NCI-H1092 treated with DMSO at 0.1 percent for 48 hours (cell line): ENCODE measurements around the gene CRMP1.

Experiments used
- DNase-seq: peaks from one replicate; lab custom pipeline; 2025; lab: John Stamatoyannopoulos, UW

Gene CRMP1

GRCh38 chr4:5796976-5797375 is 95.9 kb downstream of the CRMP1 start:
- no peak for DNase-seq

GRCh38 chr4:5795580-5795979 is 97.3 kb downstream of the CRMP1 start:
- no peak for DNase-seq

DNA sequence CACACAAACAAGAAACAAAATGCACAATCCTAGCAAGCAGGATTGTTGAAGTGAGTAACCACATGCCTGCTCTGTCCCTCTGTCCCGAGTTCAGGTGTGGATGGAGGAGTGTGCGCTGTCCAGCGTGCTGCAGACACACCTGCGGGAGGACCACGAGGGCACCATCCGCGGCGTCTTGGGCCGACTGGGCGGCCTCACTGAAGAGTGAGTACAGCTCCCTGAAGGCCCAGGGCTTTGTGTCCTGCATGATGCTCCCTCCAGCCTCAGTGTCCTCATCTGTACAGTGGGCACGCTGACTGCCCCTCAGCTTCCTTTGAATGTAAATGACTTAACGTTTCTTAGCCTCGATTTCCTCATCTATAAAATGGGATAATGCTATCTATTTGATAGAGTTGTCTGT is 99.4 kb downstream of the CRMP1 start:
- no peak for DNase-seq

DNA sequence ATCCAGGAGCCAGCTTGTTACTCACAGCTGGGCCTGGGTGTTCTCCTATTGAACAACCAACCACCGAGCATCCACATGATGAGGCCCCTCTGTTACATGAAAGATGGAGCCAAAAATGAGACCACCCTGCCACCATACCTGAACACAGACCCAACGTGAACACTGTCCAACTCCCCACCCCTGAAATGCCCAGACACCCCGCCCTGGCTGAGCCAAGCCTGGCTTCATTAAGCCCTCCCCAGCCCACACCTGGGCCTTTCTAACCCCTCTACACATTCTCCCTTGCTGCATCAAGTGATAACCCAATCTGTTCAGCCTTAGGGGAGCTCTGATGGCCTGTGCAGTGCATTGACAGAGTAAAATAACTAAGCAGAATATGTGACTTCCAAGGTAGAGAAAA is 101.2 kb downstream of the CRMP1 start:
- DNase-seq, result no peak

DNA sequence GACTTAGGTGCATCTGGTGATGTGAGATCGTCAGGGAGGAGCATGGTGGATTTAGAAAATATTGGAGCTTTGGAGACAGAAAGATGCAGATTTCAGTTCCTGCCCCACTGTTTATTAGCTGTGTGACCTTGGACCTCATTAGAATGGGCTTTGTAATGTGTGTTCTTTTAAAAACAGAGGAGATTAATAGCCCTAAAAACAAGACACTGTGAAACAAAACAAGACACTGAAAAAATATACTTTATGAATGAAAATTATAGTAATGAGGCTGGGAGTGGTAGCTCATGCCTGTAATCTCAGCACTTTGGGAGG is 102.4 kb downstream of the CRMP1 start:
- no peak for DNase-seq

DNA sequence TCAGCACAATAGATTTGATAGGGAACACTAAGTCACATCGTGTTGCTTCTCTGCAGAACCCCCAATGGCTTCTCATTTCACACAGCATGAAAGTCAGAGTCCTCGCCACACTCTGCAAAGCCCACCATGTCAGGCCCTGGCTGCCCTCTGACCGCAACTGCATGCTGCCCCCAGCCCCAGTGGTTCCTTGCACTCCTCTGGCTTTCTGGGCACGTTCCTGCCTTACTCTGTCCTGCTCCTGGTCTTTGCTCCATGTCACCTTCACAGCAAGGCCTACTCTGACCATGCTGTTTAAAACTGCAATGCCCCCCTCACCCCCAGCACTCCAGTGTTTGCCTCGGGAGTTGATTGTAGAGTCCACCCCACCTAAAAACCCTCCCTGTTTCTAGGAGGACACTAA is 103.7 kb downstream of the CRMP1 start:
- DNase-seq, result no peak

DNA sequence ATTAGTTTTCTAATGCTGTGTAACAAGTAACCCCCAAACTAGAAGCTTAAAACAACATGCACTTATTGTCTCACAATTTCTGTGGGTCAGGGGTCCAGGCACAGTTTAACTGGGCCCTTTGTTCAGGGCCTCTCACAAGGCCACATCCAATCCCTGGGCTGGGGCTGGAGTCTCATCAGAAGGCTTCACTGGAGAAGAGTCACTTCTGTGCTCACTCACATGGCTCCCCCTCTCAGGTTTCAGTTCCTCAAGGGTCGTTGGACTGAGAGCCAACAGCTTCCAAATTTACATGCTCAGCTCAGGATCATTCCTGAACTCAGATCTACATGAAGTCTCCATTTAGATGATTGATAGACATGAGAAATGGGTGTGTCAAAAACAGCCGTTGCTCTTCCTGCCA is 104.7 kb downstream of the CRMP1 start:
- no peak for DNase-seq

- no peak for DNase-seq
These were observed 105.6 kb downstream of the CRMP1 start for GRCh38 chr4:5787311-5787710.

- no peak for DNase-seq
These were observed 106.8 kb downstream of the CRMP1 start for GRCh38 chr4:5785806-5786680.

GRCh38 chr4:5784960-5785611 is 107.8 kb downstream of the CRMP1 start:
- no peak for DNase-seq

DNA sequence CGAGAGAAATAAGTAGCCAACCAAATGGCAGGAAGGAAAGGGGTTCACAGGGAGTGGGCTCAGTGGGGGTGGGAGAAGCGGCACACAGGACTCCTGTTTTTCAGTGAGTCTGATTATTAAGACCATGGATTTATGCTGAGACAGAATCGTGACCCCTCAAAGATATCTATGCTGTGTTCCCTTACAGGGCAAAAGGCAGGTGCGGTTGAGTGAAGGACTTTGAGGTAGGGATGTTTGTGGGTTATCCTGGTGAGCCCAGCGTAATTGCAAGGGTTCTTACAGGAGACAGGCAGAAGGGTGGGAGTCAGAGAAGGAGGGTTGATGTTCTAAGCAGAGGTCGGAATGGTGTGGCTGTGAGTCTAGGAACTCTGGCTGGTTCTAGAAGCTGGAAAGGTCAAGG is 108.9 kb downstream of the CRMP1 start:
- no peak for DNase-seq

DNA sequence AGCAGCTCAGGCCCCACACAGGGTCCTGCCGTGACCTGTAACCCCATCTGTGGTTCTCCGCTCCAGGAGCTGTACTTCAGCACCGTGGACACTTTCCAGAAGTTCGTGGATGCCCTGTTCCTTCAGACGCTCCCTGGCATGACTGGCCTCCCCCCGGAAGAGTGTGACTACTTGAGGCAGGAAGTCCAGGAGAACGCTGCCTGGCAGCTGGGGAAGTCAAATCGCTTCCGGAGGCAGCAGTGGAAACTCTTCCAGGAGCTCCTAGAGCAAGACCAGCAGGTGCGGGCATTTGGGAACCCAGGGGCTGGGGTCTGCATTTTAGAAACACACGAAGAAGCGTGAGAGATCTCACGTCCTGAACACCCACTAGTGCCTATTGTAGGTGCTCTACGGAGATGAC is 109.4 kb downstream of the CRMP1 start:
- DNase-seq, result no peak

DNA sequence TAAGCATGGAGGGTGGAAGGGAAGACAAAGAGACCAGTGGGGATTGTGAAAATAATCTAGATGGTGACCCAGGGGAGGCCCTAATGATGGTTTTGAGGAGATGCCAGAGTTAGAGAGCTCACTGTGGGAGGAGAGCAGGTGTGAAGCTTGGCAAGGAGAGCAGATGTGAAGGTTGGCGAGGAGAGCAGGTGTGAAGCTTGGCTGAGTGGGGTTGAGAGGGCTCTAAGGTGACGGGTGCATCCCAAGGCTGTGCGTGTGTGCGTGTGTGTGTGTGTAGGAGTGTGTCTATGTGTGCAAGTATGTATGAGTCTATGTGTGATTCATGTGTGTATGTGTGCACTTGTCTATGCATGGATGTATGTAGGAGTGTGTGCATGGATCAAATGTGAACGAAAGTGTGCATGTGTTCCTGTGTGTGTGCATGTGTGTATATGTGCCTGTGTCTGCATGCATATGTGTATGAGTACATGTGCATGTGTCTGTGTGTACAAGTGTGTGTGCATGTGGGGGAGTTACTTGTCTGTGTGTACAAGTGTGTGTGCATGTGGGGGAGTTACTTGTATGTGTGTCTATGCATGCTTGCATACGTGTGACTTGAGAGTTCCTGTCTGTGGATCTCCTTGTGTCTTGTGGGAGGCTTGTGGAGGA is 109.9 kb downstream of the CRMP1 start:
- DNase-seq, result peak; percentile 43

- DNase-seq, result no peak
These were observed 111.2 kb downstream of the CRMP1 start for GRCh38 chr4:5781691-5782090.

DNA sequence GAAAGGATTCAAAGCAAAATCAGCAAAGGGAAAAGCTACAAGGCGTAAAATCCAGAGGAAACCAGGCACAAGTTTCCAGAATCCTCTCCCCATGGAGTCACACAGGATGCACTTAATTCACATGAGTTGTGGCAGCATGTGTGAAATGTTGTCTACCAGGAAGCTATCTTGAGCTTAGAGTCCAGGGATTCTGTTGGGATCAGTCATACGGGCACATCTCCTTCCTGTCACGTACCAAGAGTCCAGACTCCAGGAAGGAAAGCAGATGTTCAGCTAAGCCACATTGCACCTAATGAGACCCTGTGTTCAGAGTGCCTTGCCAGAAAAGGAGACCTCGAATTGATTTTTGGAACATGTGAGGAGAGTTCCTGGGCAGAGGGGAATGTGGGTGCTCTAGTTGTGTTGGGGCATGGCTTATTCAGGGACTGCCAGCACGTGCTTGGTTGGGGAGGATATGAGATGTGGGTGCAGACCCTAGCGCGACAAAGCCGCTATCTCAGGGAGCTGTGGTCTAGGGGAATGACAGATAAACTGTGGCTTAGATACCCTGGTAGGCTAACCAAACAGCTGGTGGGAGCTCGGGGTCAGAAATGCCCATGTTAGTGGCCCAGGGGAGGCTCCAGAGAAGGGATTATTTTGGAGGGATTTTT is 111.9 kb downstream of the CRMP1 start:
- DNase-seq, result no peak

DNA sequence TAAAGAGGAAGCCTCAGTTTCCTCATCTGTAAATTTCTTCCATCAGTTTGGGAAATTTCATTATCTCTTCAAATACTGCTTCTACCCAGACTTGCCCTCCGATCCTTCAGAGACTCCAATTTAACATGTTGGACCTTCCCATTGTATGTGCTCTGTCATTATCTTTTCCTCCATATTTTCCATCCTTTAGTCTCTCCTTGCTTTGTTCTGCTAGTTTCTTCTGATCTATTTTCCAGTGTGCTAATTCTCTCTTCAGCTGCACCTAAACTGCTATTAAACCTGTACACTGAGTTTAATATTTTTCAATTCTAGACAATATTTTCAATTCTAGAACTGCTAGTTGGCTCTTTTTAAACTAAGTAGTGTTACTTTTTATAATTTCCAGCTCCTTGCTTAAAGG is 116.4 kb downstream of the CRMP1 start:
- no peak for DNase-seq

DNA sequence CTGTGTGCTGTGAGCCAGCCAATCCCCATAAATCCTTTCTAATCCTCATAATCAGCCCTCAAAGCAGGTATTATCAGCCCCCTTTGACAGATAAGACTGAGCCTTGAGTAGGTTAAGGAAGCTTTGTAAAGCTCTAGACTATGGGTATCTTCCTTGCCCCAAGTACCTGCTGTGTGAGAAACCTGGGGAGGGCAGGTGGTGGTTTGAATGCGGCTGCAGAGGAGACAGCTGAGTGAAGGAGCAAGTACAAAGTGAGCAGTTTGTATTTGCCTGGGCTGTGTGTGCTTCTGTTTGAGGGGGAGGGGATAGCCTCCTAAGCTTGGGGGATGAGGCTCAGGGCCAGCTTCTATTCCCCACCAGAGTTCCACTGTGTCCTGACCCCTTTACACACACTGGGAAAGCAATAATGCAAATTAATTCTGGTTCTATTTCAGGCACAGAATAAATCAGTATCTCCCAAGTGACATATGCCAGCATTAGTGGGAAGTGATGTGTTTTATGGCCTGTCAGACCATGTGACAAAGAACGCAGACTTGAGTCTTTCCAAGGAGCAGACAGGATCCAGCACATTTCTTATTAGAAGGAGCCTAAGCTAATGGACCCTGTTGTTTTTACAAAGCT is 118.4 kb downstream of the CRMP1 start:
- DNase-seq, result no peak

DNA sequence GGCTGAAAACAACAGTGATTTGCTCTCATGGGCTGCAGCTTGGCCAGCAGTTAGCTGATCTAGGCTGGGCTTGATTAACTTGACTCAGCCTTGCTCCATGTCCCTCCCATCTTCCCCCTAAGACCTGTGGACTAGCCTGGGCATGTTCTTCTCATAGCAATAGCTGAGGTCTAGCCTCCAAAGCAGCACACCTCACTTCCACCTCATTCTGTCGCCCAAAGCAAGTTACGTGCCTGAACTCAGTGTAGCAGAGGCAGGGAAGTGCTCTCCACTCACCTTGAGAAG is 119.7 kb downstream of the CRMP1 start:
- no peak for DNase-seq

- no peak for DNase-seq
These were observed 120.2 kb downstream of the CRMP1 start for GRCh38 chr4:5772528-5773270.
